GM21447 (cell line): Measurements from ENCODE around the gene SIX3.
A peak's percentile ranks its signal among the peaks of the same experiment; 100 is the strongest.

ENCODE experiments used
- ATAC-seq: cut with Tn5 transposase; IDR thresholded peaks from one replicate; pipeline ENCODE4 v1.9.1; 2021; ENCODE audit not compliant: unreplicated experiment

The SIX3 gene

GRCh38 chr2:44942304-44943030, 965 bp downstream of the SIX3 start:
- no peak for ATAC-seq

- ATAC-seq = no peak
These were observed 1.7 kb downstream of the SIX3 start for GRCh38 chr2:44943031-44943692.

GRCh38 chr2:44943693-44944101, 2.2 kb downstream of the SIX3 start:
- no peak for ATAC-seq

GRCh38 chr2:44944102-44944951, 2.8 kb downstream of the SIX3 start:
- no peak for ATAC-seq

- ATAC-seq = no peak
These were observed 3.6 kb downstream of the SIX3 start for GRCh38 chr2:44944952-44945612.

GRCh38 chr2:44945676-44946371, 4.3 kb downstream of the SIX3 start:
- no peak for ATAC-seq

- no peak for ATAC-seq
These were observed 5.0 kb downstream of the SIX3 start for GRCh38 chr2:44946372-44947027.

GRCh38 chr2:44947028-44947375, 5.5 kb downstream of the SIX3 start:
- no peak for ATAC-seq

GRCh38 chr2:44948565-44949328, 7.2 kb downstream of the SIX3 start:
- no peak for ATAC-seq

- ATAC-seq = no peak
These were observed 8.0 kb downstream of the SIX3 start for GRCh38 chr2:44949329-44950151.

GRCh38 chr2:44950646-44951045, 9.1 kb downstream of the SIX3 start:
- no peak for ATAC-seq

- no peak for ATAC-seq
These were observed 9.6 kb downstream of the SIX3 start for GRCh38 chr2:44951124-44951523.

GRCh38 chr2:44951714-44952113, 10.2 kb downstream of the SIX3 start:
- no peak for ATAC-seq

GRCh38 chr2:44952143-44952805, 10.8 kb downstream of the SIX3 start:
- ATAC-seq = peak; percentile 45

- ATAC-seq = no peak
These were observed 11.4 kb downstream of the SIX3 start for GRCh38 chr2:44952806-44953498.

GRCh38 chr2:44953499-44953883, 12.0 kb downstream of the SIX3 start:
- ATAC-seq = no peak

GRCh38 chr2:44954447-44954888, 13.0 kb downstream of the SIX3 start:
- ATAC-seq = no peak
